ENCODE measurements around the gene GPATCH8.
"Not testable (repeated sequence)": the region's sequence is repeated elsewhere in the genome, so short reads cannot be mapped to it uniquely, and the experiment has no call there.

GRCh38 chr17:44365051-44365450 lies 138.2 kb downstream of the GPATCH8 start:
- not testable (repeated sequence) for TF ChIP-seq CTCF (conservative IDR thresholded peaks at IDR 0.05 in 1 of 2, IDR thresholded peaks at IDR 0.05 in 1 of 2; ENCODE audit: low read depth in 1 of 2, low read length in 2 of 2); EZH2 (IDR thresholded peaks at IDR 0.05; ENCODE audit: low read length, missing control alignments)

Measured in fibroblast of lung (primary cell).